T follicular helper cell (primary cell): ENCODE measurements around the gene TESMIN.

Experiments
- DNase-seq: peaks from one replicate; pipeline ENCODE4 v3.0.0-alpha.2; 2020; ENCODE audit warnings: low read depth

Gene TESMIN

GRCh38 chr11:68710409-68710808 is 40.9 kb downstream of the TESMIN start:
- no peak for DNase-seq

- no peak for DNase-seq
Measured at GRCh38 chr11:68709062-68709461, 42.3 kb downstream of the TESMIN start.

- no peak for DNase-seq
Measured at GRCh38 chr11:68707527-68707926, 43.8 kb downstream of the TESMIN start.

GRCh38 chr11:68704887-68705286 is 46.4 kb downstream of the TESMIN start:
- no peak for DNase-seq

GRCh38 chr11:68698993-68699392 is 52.3 kb downstream of the TESMIN start:
- DNase-seq: no peak

GRCh38 chr11:68695531-68695930 is 55.8 kb downstream of the TESMIN start:
- DNase-seq: no peak

GRCh38 chr11:68694431-68695297 is 56.7 kb downstream of the TESMIN start:
- DNase-seq: no peak

- DNase-seq: no peak
Measured at GRCh38 chr11:68693484-68693882, 57.8 kb downstream of the TESMIN start.

GRCh38 chr11:68692871-68693483 is 58.3 kb downstream of the TESMIN start:
- no peak for DNase-seq

GRCh38 chr11:68692115-68692514 is 59.2 kb downstream of the TESMIN start:
- DNase-seq: no peak

GRCh38 chr11:68691402-68691784 is 59.9 kb downstream of the TESMIN start:
- DNase-seq: no peak

- no peak for DNase-seq
Measured at GRCh38 chr11:68690671-68691401, 60.5 kb downstream of the TESMIN start.

- DNase-seq: no peak
Measured at GRCh38 chr11:68689737-68690625, 61.3 kb downstream of the TESMIN start.

- DNase-seq: no peak
Measured at GRCh38 chr11:68688881-68689280, 62.4 kb downstream of the TESMIN start.

- no peak for DNase-seq
Measured at GRCh38 chr11:68687986-68688385, 63.3 kb downstream of the TESMIN start.

GRCh38 chr11:68687311-68687710 is 64.0 kb downstream of the TESMIN start:
- no peak for DNase-seq

- no peak for DNase-seq
Measured at GRCh38 chr11:68686486-68686885, 64.8 kb downstream of the TESMIN start.

GRCh38 chr11:68685656-68686380 is 65.5 kb downstream of the TESMIN start:
- DNase-seq: no peak

- no peak for DNase-seq
Measured at GRCh38 chr11:68684385-68685356, 66.6 kb downstream of the TESMIN start, which contains the start of gene GAL. Gene GAL (plus strand): TSS chr11:68684544. CDS start chr11:68684924, 380 bp downstream.
